ENCODE data around the gene OSGIN1.

GRCh38 chr16:83946154-83946780, 6.8 kb upstream of the OSGIN1 start:
- TF ChIP-seq POLR2A (IDR thresholded peaks at IDR 0.05; ENCODE audit: low read length) (no peak), GATA1 (IDR thresholded peaks at IDR 0.05; ENCODE audit: low read depth, low read length) (no peak)

Data from erythroblast (primary cell).